Measurements from ENCODE around the gene EVA1C.

- TF ChIP-seq CTCF (conservative IDR thresholded peaks at IDR 0.05; ENCODE audit: low read depth, low read length) (no peak), EZH2phosphoT487 (IDR thresholded peaks at IDR 0.05; ENCODE audit: borderline replicate concordance, low read length) (no peak)
Observed at GRCh38 chr21:32558106-32558505, 145.6 kb downstream of the EVA1C start.
